Measurements from ENCODE around the gene STX18. TPM values are rescaled to one million over a fixed set of nuclear protein-coding genes. Genes with fewer than 3 reads are reported as not detected.

STX18 gene
- total and polyA plus RNA-seq, 2 of the 13 experiments (the other 11 are each of a cell fraction or from before 2014, with no cell fraction given): 23.9 to 37.1 TPM

- TF ChIP-seq PATZ1 (CRISPR knock-in tag; IDR thresholded peaks at IDR 0.05): no peak
- TF ChIP-seq CREB3 (CRISPR knock-in tag; IDR thresholded peaks at IDR 0.05): no peak
- peak; percentile 97 for TF ChIP-seq MTF1 (CRISPR knock-in tag; IDR thresholded peaks at IDR 0.05)
- TF ChIP-seq CBX2 (IDR thresholded peaks at IDR 0.05; ENCODE audit: low read depth, low read length): no peak
- no peak for TF ChIP-seq CBX2 (CRISPR knock-in tag; IDR thresholded peaks at IDR 0.05; ENCODE audit: low read depth)
- TF ChIP-seq ZNF34 (CRISPR knock-in tag; IDR thresholded peaks at IDR 0.05; ENCODE audit: borderline replicate concordance): no peak
- TF ChIP-seq FOSL2 (CRISPR knock-in tag; IDR thresholded peaks at IDR 0.05): peak; percentile 68
- no peak for TF ChIP-seq ZNF484 (CRISPR knock-in tag; IDR thresholded peaks at IDR 0.05; ENCODE audit: borderline replicate concordance, low read depth)
- TF ChIP-seq SP1 (IDR thresholded peaks at IDR 0.05): no peak
- no peak for TF ChIP-seq SP1 (CRISPR knock-in tag; IDR thresholded peaks at IDR 0.05)
- peak; percentile 86 for TF ChIP-seq NCOA2 (CRISPR knock-in tag; IDR thresholded peaks at IDR 0.05)
- peak; percentile 68; the same call in 1 of the 2 replicates for TF ChIP-seq TFDP1 (CRISPR knock-in tag; IDR thresholded peaks at IDR 0.05; ENCODE audit: borderline replicate concordance)
- TF ChIP-seq ZNF3 (CRISPR knock-in tag; IDR thresholded peaks at IDR 0.05): no peak
- no peak for TF ChIP-seq ARNT (IDR thresholded peaks at IDR 0.05)
- TF ChIP-seq SMARCC2 (IDR thresholded peaks at IDR 0.05): no peak
- no peak for TF ChIP-seq ZNF703 (CRISPR knock-in tag; IDR thresholded peaks at IDR 0.05; ENCODE audit: borderline replicate concordance)
- TF ChIP-seq SKIL (CRISPR knock-in tag; IDR thresholded peaks at IDR 0.05; ENCODE audit: borderline replicate concordance): no peak
- TF ChIP-seq FOXA1 (IDR thresholded peaks at IDR 0.05): no peak
- no peak for TF ChIP-seq FOXA1 (CRISPR knock-in tag; IDR thresholded peaks at IDR 0.05)
- no peak for TF ChIP-seq ZNF230 (CRISPR knock-in tag; IDR thresholded peaks at IDR 0.05)
- no peak for TF ChIP-seq ZNF317 (CRISPR knock-in tag; IDR thresholded peaks at IDR 0.05)
- TF ChIP-seq ZNF766 (CRISPR knock-in tag; IDR thresholded peaks at IDR 0.05; ENCODE audit: borderline replicate concordance): no peak
- no peak for TF ChIP-seq HHEX (CRISPR knock-in tag; IDR thresholded peaks at IDR 0.05)
- no peak for TF ChIP-seq ZNF572 (CRISPR knock-in tag; IDR thresholded peaks at IDR 0.05)
- TF ChIP-seq HDAC6 (IDR thresholded peaks at IDR 0.05; ENCODE audit: low read depth, low read length): no peak
- no peak for TF ChIP-seq ZNF619 (CRISPR knock-in tag; IDR thresholded peaks at IDR 0.05)
- no peak for TF ChIP-seq E2F5 (CRISPR knock-in tag; conservative IDR thresholded peaks at IDR 0.05)
- TF ChIP-seq ZNF644 (CRISPR knock-in tag; IDR thresholded peaks at IDR 0.05; ENCODE audit: low read depth): peak; percentile 37; the same call in 1 of the 2 replicates
These were observed 69.4 kb downstream of the STX18 start (continued) for GRCh38 chr4:4472344-4472958.

Data from HepG2 (cell line).